ENCODE results near the gene ZNF440. TPM values are rescaled to one million over a fixed set of nuclear protein-coding genes. Genes with fewer than 3 reads are reported as not detected.
"Not testable (repeated sequence)": the region's sequence is repeated elsewhere in the genome, so short reads cannot be mapped to it uniquely, and the experiment has no call there.

ZNF440 gene
- total RNA-seq, 1 donor, result 9.1 TPM

DNA sequence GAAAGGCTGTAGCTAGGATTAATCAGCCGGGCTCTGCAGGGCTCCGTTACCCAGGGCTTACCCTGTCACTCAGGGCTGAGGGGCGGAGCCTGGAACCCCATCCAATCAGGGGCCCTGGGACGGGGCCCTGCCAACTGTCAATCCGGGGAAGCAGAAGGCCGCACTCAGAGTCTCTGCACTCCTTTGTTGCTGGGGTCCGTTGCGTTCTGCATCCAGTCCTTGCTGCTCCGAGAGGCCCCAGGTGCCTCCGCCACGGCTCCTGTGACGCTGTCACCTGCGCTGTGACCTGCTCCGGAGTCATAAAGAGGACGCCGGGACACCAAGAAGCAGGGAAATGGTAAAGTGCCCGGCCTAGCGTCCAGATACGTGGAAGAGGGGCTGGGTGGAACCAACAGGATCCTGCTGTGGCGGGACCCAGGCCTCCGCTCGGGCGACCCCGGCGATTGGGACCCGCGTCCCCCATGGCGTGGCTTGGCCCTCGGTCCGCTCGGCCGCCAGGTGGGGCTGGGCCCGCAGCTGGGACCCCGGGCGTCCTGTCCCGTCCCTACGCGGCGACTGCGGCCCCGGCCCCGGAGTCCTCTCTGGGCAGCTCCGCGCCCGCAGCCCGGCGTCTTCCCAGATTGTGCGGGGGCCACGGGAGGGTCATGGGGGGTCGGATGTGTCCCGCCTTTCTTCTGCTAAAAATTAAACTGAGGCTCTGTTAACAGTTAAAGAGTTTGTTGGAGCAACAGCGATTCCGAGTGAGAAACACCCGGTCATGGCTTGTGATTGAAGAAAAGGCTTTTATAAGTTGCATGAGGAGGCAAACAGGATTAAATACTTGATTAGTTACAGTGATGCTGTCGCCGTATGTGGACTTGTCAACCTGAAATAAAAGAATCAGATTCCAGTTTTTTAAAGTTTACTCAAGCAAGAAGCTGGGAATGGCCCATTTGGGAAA is 15.4 kb upstream of the ZNF440 start, which contains the start of gene ZNF491:
TSS of gene ZNF491 (plus strand) at position 133 of the 940 bp plus-strand sequence. CDS start 7,431 bp downstream, outside the sequence.
- peaks cover 22% of the 10 kb centered on the region for H3K4me1 ChIP-seq (ENCODE audit: insufficient read depth, low read length)
- peak within 1 kb of the TSS; percentile 65 for H3K4me3 ChIP-seq (ENCODE audit: low read length)
- no peaks in the 10 kb centered on the region for H3K27me3 ChIP-seq (ENCODE audit: insufficient read depth, low read length)

GRCh38 chr19:11806354-11807098 is 7.5 kb upstream of the ZNF440 start:
- H3K4me3 ChIP-seq (ENCODE audit: low read length), result no peak overlapping the region
- peaks cover 26% of the 10 kb centered on the region for H3K9me3 ChIP-seq (ENCODE audit: low read depth, low read length)
- no peaks in the 10 kb centered on the region for H3K4me1 ChIP-seq (ENCODE audit: insufficient read depth, low read length)
- no peaks in the 10 kb centered on the region for H3K27me3 ChIP-seq (ENCODE audit: insufficient read depth, low read length)

More for the DNA sequence above, 15.4 kb upstream of the ZNF440 start, which contains the start of gene ZNF491:
- H3K9me3 ChIP-seq (ENCODE audit: low read depth, low read length), result no peaks in the 10 kb centered on the region

- H3K27me3 ChIP-seq (ENCODE audit: insufficient read depth, low read length), result no peaks in the 10 kb centered on the region
- H3K9me3 ChIP-seq (ENCODE audit: low read depth, low read length), result peaks cover 26% of the 10 kb centered on the region
- H3K4me3 ChIP-seq (ENCODE audit: low read length), result no peak overlapping the region
- no peaks in the 10 kb centered on the region for H3K4me1 ChIP-seq (ENCODE audit: insufficient read depth, low read length)
Observed at GRCh38 chr19:11807099-11807380, 7.0 kb upstream of the ZNF440 start.

GRCh38 chr19:11813703-11814028 is 407 bp upstream of the ZNF440 start:
- no peaks in the 10 kb centered on the region for H3K27me3 ChIP-seq (ENCODE audit: insufficient read depth, low read length)
- peaks cover 14% of the 10 kb centered on the region for H3K4me1 ChIP-seq (ENCODE audit: insufficient read depth, low read length)
- peak overlapping the region; percentile 93 for H3K4me3 ChIP-seq (ENCODE audit: low read length)
- no peaks in the 10 kb centered on the region for H3K9me3 ChIP-seq (ENCODE audit: low read depth, low read length)

DNA sequence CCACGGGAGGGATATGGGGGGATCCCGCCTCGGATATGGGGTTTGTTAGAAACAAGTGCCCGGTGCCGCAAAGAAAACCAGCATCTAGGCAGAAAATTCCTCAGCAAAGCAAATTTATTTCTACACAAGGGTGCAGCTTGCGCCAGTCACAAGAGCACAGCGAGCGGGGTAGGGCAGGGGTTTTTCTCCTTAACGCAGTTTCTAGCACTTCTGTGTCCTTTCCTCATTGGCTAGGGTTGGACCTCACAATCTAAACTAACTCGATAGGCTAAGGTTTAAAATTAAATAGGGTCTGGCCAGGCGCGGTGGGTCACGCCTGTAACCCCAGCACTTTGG is 595 bp downstream of the ZNF440 start:
- Histone ChIP-seq H3K4me3 (ENCODE audit: low read length) (peak overlapping the region; percentile 93), H3K27me3 (ENCODE audit: insufficient read depth, low read length) (no peaks in the 10 kb centered on the region), H3K9me3 (ENCODE audit: low read depth, low read length) (no peaks in the 10 kb centered on the region), H3K4me1 (ENCODE audit: insufficient read depth, low read length) (peaks cover 14% of the 10 kb centered on the region)

- H3K9me3 ChIP-seq (ENCODE audit: low read depth, low read length), result no peaks in the 10 kb centered on the region
- H3K4me1 ChIP-seq (ENCODE audit: insufficient read depth, low read length), result no peaks in the 10 kb centered on the region
- no peaks in the 10 kb centered on the region for H3K27me3 ChIP-seq (ENCODE audit: insufficient read depth, low read length)
- H3K4me3 ChIP-seq (ENCODE audit: low read length), result no peak overlapping the region
Observed at GRCh38 chr19:11821474-11822109, 7.5 kb downstream of the ZNF440 start.

- H3K4me3 ChIP-seq (ENCODE audit: low read length); H3K27me3 ChIP-seq (ENCODE audit: insufficient read depth, low read length); H3K4me1 ChIP-seq (ENCODE audit: insufficient read depth, low read length): not testable (repeated sequence)
- peaks cover 49% of the 10 kb centered on the region for H3K9me3 ChIP-seq (ENCODE audit: low read depth, low read length)
Observed at GRCh38 chr19:11828957-11829876, 15.1 kb downstream of the ZNF440 start.

- no peaks in the 10 kb centered on the region for H3K27me3 ChIP-seq (ENCODE audit: insufficient read depth, low read length)
- peaks cover 56% of the 10 kb centered on the region for H3K9me3 ChIP-seq (ENCODE audit: low read depth, low read length)
- H3K4me1 ChIP-seq (ENCODE audit: insufficient read depth, low read length), result no peaks in the 10 kb centered on the region
- no peak overlapping the region for H3K4me3 ChIP-seq (ENCODE audit: low read length)
Observed at GRCh38 chr19:11832253-11832912, 18.3 kb downstream of the ZNF440 start.

GRCh38 chr19:11833541-11833940 is 19.5 kb downstream of the ZNF440 start:
- Histone ChIP-seq H3K27me3 (ENCODE audit: insufficient read depth, low read length) (no peaks in the 10 kb centered on the region), H3K4me1 (ENCODE audit: insufficient read depth, low read length) (no peaks in the 10 kb centered on the region), H3K4me3 (ENCODE audit: low read length) (no peak overlapping the region), H3K9me3 (ENCODE audit: low read depth, low read length) (peaks cover 56% of the 10 kb centered on the region)

DNA sequence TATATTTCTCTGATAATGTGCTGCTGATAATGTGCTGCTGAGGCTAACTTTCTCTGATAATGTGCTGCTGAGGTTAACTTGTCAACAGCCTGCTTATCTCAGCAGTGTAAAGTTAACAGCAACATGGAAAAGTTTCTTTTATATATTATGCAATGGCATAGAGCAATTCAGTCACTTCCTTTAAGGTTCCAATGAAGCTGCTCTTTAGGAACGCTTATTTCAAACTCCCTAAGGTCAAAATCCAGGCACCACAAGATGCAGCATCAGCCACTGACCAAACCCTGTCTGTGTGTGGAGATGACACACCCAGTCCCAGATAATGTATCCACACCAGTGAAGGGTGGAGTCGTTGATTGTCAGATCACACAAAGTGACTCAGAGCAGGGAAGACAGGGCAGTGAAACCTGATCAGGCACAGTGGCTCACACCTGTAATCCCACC is 21.6 kb downstream of the ZNF440 start:
- not testable (repeated sequence) for H3K27me3 ChIP-seq (ENCODE audit: insufficient read depth, low read length); H3K4me1 ChIP-seq (ENCODE audit: insufficient read depth, low read length); H3K4me3 ChIP-seq (ENCODE audit: low read length)
- peaks cover 43% of the 10 kb centered on the region for H3K9me3 ChIP-seq (ENCODE audit: low read depth, low read length)

DNA sequence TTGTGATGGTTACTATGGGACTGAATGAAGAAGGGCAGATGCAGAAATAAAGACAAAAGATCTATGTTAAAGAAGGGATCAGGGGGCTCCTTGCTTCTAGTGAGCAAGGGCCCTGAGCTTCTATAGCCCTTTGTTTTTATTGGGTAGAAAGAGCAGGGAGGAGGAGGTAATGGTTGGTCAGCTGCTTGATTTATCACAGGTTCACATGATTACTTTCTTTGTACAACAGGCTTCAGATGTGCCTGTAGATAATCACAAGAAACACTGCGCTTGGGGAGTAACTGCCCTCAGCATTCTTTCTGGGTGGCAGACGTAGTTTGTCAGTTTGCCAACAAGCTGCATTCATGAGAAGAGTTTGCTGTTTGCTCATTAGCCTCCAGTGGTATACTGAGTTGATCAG is 29.6 kb downstream of the ZNF440 start:
- H3K27me3 ChIP-seq (ENCODE audit: insufficient read depth, low read length), result no peaks in the 10 kb centered on the region
- no peak overlapping the region for H3K4me3 ChIP-seq (ENCODE audit: low read length)
- H3K4me1 ChIP-seq (ENCODE audit: insufficient read depth, low read length), result peaks cover 8% of the 10 kb centered on the region
- no peaks in the 10 kb centered on the region for H3K9me3 ChIP-seq (ENCODE audit: low read depth, low read length)

- H3K4me3 ChIP-seq (ENCODE audit: low read length); H3K27me3 ChIP-seq (ENCODE audit: insufficient read depth, low read length); H3K9me3 ChIP-seq (ENCODE audit: low read depth, low read length): not testable (repeated sequence)
- peaks cover 23% of the 10 kb centered on the region for H3K4me1 ChIP-seq (ENCODE audit: insufficient read depth, low read length)
Observed at GRCh38 chr19:11847615-11848014, 33.5 kb downstream of the ZNF440 start.

DNA sequence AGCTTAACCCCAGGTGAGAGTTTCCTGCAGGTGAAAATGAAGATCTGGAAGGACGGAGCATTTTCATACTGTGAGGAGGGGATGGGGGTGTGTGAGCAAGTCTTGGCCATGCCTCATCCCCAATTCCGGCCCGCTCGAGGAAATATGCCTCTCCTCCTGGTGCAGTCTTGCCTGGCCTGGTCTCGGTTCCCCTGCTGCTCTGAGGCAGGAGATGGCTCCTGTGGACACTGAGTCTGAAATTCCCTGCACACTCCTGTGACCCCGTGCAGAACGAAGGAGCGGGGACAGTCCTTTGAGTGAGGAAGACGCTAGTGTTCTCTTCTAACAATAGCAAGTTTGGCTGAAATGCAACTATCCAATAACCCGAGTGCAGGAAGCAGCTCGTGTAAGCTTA is 34.1 kb downstream of the ZNF440 start:
- peaks cover 23% of the 10 kb centered on the region for H3K4me1 ChIP-seq (ENCODE audit: insufficient read depth, low read length)
- H3K9me3 ChIP-seq (ENCODE audit: low read depth, low read length), result no peaks in the 10 kb centered on the region
- H3K27me3 ChIP-seq (ENCODE audit: insufficient read depth, low read length), result no peaks in the 10 kb centered on the region
- H3K4me3 ChIP-seq (ENCODE audit: low read length), result peak overlapping the region; percentile 55
